HEK293 (cell line): ENCODE measurements around the gene NOS1AP.

Experiments used
- CTCF ChIP-seq: fragments of 450-650 bp; formaldehyde crosslinking; IDR thresholded peaks from 2 replicates; pipeline ENCODE4 v1.5.1; 2016; ENCODE audit warnings: missing biosample characterization, missing genetic modification characterization
- KLF10 ChIP-seq: fragments of 450-650 bp; IDR thresholded peaks from 2 replicates; pipeline ENCODE4 v1.5.1; 2018; ENCODE audit warnings: missing biosample characterization, mild to moderate bottlenecking, missing genetic modification characterization
- PRDM4 ChIP-seq: fragments of 450-650 bp; formaldehyde crosslinking; IDR thresholded peaks from 2 replicates; pipeline ENCODE4 v1.5.1; 2017; ENCODE audit warnings: missing biosample characterization, missing genetic modification characterization
- SCRT1 ChIP-seq: fragments of 450-650 bp; formaldehyde crosslinking; IDR thresholded peaks from 2 replicates; pipeline ENCODE4 v1.5.1; 2016; ENCODE audit warnings: missing biosample characterization, missing genetic modification characterization, borderline replicate concordance
- SP2 ChIP-seq: fragments of 450-650 bp; formaldehyde crosslinking; IDR thresholded peaks from 2 replicates; pipeline ENCODE4 v1.5.1; 2016; ENCODE audit warnings: missing biosample characterization, missing genetic modification characterization
- ZBTB26 ChIP-seq: fragments of 450-650 bp; formaldehyde crosslinking; optimal IDR thresholded peaks from 2 replicates; pipeline ENCODE3; 2016; ENCODE audit warnings: missing biosample characterization, mild to moderate bottlenecking, missing genetic modification characterization
- ZNF16 ChIP-seq: fragments of 450-650 bp; formaldehyde crosslinking; IDR thresholded peaks from 2 replicates; pipeline ENCODE4 v1.5.1; 2016; ENCODE audit warnings: low read depth, missing biosample characterization, missing genetic modification characterization
- ZNF24 ChIP-seq: fragments of 450-650 bp; formaldehyde crosslinking; IDR thresholded peaks from 2 replicates; pipeline ENCODE4 v1.5.1; 2016; ENCODE audit warnings: missing biosample characterization, missing genetic modification characterization
- ZNF311 ChIP-seq: fragments of 450-650 bp; formaldehyde crosslinking; IDR thresholded peaks from 2 replicates; pipeline ENCODE4 v1.5.1; 2017; ENCODE audit warnings: missing biosample characterization, missing genetic modification characterization, borderline replicate concordance
- ZXDB ChIP-seq: fragments of 450-650 bp; formaldehyde crosslinking; IDR thresholded peaks from 2 replicates; pipeline ENCODE4 v1.5.1; 2016; ENCODE audit warnings: missing biosample characterization, missing genetic modification characterization

- TF ChIP-seq SCRT1 (no peak), ZXDB (tag by site-specific recombination) (no peak), CTCF (tag by site-specific recombination) (no peak), ZNF16 (tag by site-specific recombination) (no peak), SP2 (tag by site-specific recombination) (no peak), ZNF311 (tag by site-specific recombination) (no peak), ZNF24 (tag by site-specific recombination) (no peak), PRDM4 (tag by site-specific recombination) (no peak), ZBTB26 (no peak), KLF10 (tag by site-specific recombination) (no peak)
These were observed 2.0 kb upstream of the NOS1AP start for GRCh38 chr1:162067466-162067865.
